SK-N-SH treated with all-trans-retinoic acid at 6 μM for 48 hours (cell line): ENCODE results near the gene ANKS1A.

Experiments used
- ATAC-seq: fragments of 200-7000 bp; cut with Tn5 transposase; 3 replicates; pipeline ENCODE4 v1.9.1; 2020; ENCODE audit warnings: mild to moderate bottlenecking, moderate library complexity
- BACH2 ChIP-seq: fragments of 250-450 bp; sonication (Bioruptor Pico); IDR thresholded peaks from 2 replicates; pipeline ENCODE4 v1.9.0; 2021; ENCODE audit warnings: mild to moderate bottlenecking, borderline replicate concordance
- CSDC2 ChIP-seq: fragments of 250-450 bp; sonication (Bioruptor Pico); IDR thresholded peaks from 2 replicates; pipeline ENCODE4 v1.5.0; 2020; ENCODE audit warnings: mild to moderate bottlenecking, moderate library complexity
- ESRRG ChIP-seq: fragments of 250-450 bp; sonication (Bioruptor Pico); IDR thresholded peaks from 2 replicates; pipeline ENCODE4 v1.6.1; 2021; ENCODE audit warnings: mild to moderate bottlenecking
- GLIS3 ChIP-seq: fragments of 250-450 bp; sonication (Bioruptor Pico); IDR thresholded peaks from 2 replicates; pipeline ENCODE4 v1.5.0; 2020; ENCODE audit warnings: mild to moderate bottlenecking, moderate library complexity
- ISL1 ChIP-seq: fragments of 250-450 bp; sonication (Bioruptor Pico); IDR thresholded peaks from 2 replicates; pipeline ENCODE4 v2.1.2; 2022; ENCODE audit warnings: mild to moderate bottlenecking, moderate library complexity
- OSR1 ChIP-seq: fragments of 250-450 bp; sonication (Bioruptor Pico); IDR thresholded peaks from 2 replicates; pipeline ENCODE4 v1.8.0; 2022; ENCODE audit warnings: moderate library complexity, mild to moderate bottlenecking, inconsistent platforms
- PPARA ChIP-seq: fragments of 250-450 bp; sonication (Bioruptor Pico); IDR thresholded peaks from 2 replicates; pipeline ENCODE4 v1.5.0; 2020; ENCODE audit warnings: mild to moderate bottlenecking, borderline replicate concordance
- RARB ChIP-seq: fragments of 250-450 bp; sonication (Bioruptor Pico); IDR thresholded peaks from 2 replicates; pipeline ENCODE4 v1.8.0; 2021; ENCODE audit warnings: mild to moderate bottlenecking, moderate library complexity
- SNAI2 ChIP-seq: fragments of 250-450 bp; sonication (Bioruptor Pico); IDR thresholded peaks from 2 replicates; pipeline ENCODE4 v1.5.0; 2020; ENCODE audit warnings: mild to moderate bottlenecking, moderate library complexity
- TCF4 ChIP-seq: fragments of 250-450 bp; sonication (Bioruptor Pico); IDR thresholded peaks from 2 replicates; pipeline ENCODE4 v1.8.0; 2021; ENCODE audit warnings: mild to moderate bottlenecking, moderate library complexity, borderline replicate concordance
- TOX ChIP-seq: fragments of 250-450 bp; sonication (Bioruptor Pico); IDR thresholded peaks from 2 replicates; pipeline ENCODE4 v1.8.0; 2021; ENCODE audit warnings: mild to moderate bottlenecking, moderate library complexity, borderline replicate concordance
- ZC3H10 ChIP-seq: fragments of 250-450 bp; sonication (Bioruptor Pico); IDR thresholded peaks from 2 replicates; pipeline ENCODE4 v1.5.1; 2021; ENCODE audit warnings: mild to moderate bottlenecking, moderate library complexity
- ZFP3 ChIP-seq: fragments of 250-450 bp; sonication (Bioruptor Pico); IDR thresholded peaks from 2 replicates; pipeline ENCODE4 v1.5.0; 2020; ENCODE audit warnings: mild to moderate bottlenecking, moderate library complexity
- ZFP30 ChIP-seq: fragments of 450-650 bp; formaldehyde crosslinking; IDR thresholded peaks from 2 replicates; pipeline ENCODE4 v1.5.0; 2022; ENCODE audit warnings: mild to moderate bottlenecking, moderate library complexity
- ZNF565 ChIP-seq: fragments of 450-650 bp; formaldehyde crosslinking; conservative IDR thresholded peaks from 2 replicates; pipeline ENCODE4 v1.5.0; 2020; ENCODE audit warnings: low read depth, mild to moderate bottlenecking, moderate library complexity
- ZNF70 ChIP-seq: fragments of 450-650 bp; formaldehyde crosslinking; IDR thresholded peaks from 2 replicates; pipeline ENCODE4 v1.5.0; 2020; ENCODE audit warnings: mild to moderate bottlenecking, moderate library complexity
- ZNF8 ChIP-seq: fragments of 450-650 bp; formaldehyde crosslinking; IDR thresholded peaks from 2 replicates; pipeline ENCODE4 v1.5.0; 2020; ENCODE audit warnings: mild to moderate bottlenecking, moderate library complexity
- TF ChIP-seq, protein P1 (sequence below): fragments of 250-450 bp; sonication (Bioruptor Pico); IDR thresholded peaks from 2 replicates; pipeline ENCODE4 v1.5.1; 2020; ENCODE audit warnings: low read depth, mild to moderate bottlenecking, moderate library complexity
- TF ChIP-seq, protein P2 (sequence below): fragments of 250-450 bp; sonication (Bioruptor Pico); IDR thresholded peaks from 2 replicates; pipeline ENCODE4 v1.8.0; 2020; ENCODE audit warnings: mild to moderate bottlenecking, moderate library complexity, borderline replicate concordance
- TF ChIP-seq, protein P3 (sequence below): fragments of 250-450 bp; sonication (Bioruptor Pico); IDR thresholded peaks from 2 replicates; pipeline ENCODE4 v1.8.0; 2021; ENCODE audit warnings: low read depth, mild to moderate bottlenecking, moderate library complexity, borderline replicate concordance
- TF ChIP-seq, protein P4 (sequence below): fragments of 250-450 bp; sonication (Bioruptor Pico); IDR thresholded peaks from 2 replicates; pipeline ENCODE4 v1.5.0; 2020; ENCODE audit warnings: mild to moderate bottlenecking, moderate library complexity

ANKS1A gene

DNA sequence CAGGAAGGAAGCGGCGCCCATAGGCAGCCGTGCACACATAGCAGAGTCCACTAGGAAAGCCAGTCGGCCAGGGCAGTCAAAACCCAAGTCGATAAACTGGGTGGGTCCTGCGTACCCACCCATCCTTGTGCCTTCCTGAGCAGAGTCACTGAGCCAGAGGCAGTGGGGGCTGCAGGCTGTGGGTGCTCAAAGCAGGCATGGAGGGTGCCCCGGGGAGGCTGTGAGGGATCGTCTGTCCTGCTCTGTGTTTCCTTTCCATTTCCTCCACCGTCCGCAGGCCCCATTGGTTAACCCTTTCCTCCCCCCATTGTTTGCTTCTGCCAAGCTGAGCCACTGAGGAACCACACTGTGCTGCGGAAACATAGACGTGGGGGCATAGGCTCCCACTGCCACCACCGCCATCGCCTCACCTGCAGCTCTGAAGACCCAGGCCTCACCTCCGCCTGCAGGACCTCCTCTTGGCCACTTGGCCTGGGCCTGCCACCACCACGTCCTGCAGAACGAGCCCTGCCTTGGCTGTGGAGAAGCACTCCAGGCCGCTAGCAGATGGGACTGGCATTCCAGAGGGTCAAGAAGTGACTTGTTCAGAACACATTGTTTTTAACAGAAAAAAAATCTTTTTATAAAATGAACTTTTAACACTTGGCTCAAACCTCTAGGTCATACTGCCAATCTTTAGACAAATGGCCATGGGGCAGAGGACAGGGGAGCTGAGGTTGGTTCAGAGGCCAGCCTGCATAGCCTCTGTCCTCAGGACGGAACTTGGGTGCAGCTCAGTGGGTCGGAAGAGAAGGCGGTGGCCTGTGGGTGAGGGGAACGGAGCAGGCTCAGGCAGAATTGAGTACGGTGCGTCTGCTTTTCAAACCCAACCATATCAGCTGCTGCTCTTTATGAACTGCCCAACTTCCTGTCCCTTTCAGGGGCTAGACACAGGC lies 199.5 kb downstream of the ANKS1A start (continued):
- TF ChIP-seq, protein P1, sequence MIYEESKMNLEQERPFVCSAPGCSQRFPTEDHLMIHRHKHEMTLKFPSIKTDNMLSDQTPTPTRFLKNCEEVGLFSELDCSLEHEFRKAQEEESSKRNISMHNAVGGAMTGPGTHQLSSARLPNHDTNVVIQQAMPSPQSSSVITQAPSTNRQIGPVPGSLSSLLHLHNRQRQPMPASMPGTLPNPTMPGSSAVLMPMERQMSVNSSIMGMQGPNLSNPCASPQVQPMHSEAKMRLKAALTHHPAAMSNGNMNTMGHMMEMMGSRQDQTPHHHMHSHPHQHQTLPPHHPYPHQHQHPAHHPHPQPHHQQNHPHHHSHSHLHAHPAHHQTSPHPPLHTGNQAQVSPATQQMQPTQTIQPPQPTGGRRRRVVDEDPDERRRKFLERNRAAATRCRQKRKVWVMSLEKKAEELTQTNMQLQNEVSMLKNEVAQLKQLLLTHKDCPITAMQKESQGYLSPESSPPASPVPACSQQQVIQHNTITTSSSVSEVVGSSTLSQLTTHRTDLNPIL (CRISPR knock-in tag): no peak
- TF ChIP-seq ZC3H10 (CRISPR knock-in tag) (no peak), RARB (CRISPR knock-in tag) (no peak), ZNF70 (CRISPR knock-in tag) (no peak)
- TF ChIP-seq, protein P2, sequence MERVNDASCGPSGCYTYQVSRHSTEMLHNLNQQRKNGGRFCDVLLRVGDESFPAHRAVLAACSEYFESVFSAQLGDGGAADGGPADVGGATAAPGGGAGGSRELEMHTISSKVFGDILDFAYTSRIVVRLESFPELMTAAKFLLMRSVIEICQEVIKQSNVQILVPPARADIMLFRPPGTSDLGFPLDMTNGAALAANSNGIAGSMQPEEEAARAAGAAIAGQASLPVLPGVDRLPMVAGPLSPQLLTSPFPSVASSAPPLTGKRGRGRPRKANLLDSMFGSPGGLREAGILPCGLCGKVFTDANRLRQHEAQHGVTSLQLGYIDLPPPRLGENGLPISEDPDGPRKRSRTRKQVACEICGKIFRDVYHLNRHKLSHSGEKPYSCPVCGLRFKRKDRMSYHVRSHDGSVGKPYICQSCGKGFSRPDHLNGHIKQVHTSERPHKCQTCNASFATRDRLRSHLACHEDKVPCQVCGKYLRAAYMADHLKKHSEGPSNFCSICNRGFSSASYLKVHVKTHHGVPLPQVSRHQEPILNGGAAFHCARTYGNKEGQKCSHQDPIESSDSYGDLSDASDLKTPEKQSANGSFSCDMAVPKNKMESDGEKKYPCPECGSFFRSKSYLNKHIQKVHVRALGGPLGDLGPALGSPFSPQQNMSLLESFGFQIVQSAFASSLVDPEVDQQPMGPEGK (CRISPR knock-in tag): no peak

DNA sequence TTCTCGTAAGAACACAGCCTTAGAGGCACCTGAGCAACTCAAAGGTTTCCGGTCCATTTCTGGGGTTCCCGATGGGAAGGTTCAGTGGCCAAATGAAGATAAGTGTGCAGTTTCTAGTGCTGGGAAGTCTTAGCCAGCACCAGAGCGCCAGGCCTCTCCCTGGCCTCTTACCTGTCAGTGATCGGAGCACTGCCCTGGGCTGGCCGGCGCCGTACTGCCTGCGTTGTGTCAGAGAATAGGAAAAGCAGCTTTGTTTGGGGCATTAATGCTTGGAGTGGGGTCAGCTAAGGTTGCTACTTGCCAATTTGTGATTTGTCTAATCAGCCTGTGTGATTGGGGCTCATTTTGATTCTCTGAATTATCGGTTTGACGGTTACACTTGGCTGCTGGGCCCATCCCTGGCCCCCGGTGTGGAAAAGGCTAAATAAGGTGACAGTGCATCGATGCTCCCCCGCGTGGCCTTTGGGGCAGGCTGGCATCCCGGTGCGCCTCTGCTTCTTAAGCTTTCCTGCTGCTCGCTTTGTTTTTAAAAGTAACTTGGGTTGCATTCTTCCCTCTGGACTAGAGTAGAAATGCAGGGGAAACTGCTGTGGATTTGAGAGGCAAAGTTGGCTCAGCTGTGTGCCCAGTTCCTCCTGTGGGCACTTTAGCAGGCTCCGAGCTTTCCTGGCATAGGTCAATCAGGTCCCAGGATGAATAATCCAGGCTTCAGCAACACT lies 200.3 kb downstream of the ANKS1A start:
- TF ChIP-seq PPARA: no peak
- no peak for TF ChIP-seq ZFP3 (CRISPR knock-in tag)
- no peak for TF ChIP-seq CSDC2 (CRISPR knock-in tag)
- TF ChIP-seq, protein P1 (CRISPR knock-in tag): no peak
- TF ChIP-seq RARB (CRISPR knock-in tag): no peak
- no peak for TF ChIP-seq ZFP30 (CRISPR knock-in tag)
- TF ChIP-seq ZNF8 (CRISPR knock-in tag): no peak
- TF ChIP-seq ZNF70 (CRISPR knock-in tag): no peak
- TF ChIP-seq, protein P3, sequence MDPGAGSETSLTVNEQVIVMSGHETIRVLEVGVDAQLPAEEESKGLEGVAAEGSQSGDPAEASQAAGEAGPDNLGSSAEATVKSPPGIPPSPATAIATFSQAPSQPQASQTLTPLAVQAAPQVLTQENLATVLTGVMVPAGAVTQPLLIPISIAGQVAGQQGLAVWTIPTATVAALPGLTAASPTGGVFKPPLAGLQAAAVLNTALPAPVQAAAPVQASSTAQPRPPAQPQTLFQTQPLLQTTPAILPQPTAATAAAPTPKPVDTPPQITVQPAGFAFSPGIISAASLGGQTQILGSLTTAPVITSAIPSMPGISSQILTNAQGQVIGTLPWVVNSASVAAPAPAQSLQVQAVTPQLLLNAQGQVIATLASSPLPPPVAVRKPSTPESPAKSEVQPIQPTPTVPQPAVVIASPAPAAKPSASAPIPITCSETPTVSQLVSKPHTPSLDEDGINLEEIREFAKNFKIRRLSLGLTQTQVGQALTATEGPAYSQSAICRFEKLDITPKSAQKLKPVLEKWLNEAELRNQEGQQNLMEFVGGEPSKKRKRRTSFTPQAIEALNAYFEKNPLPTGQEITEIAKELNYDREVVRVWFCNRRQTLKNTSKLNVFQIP: no peak
- no peak for ATAC-seq

DNA sequence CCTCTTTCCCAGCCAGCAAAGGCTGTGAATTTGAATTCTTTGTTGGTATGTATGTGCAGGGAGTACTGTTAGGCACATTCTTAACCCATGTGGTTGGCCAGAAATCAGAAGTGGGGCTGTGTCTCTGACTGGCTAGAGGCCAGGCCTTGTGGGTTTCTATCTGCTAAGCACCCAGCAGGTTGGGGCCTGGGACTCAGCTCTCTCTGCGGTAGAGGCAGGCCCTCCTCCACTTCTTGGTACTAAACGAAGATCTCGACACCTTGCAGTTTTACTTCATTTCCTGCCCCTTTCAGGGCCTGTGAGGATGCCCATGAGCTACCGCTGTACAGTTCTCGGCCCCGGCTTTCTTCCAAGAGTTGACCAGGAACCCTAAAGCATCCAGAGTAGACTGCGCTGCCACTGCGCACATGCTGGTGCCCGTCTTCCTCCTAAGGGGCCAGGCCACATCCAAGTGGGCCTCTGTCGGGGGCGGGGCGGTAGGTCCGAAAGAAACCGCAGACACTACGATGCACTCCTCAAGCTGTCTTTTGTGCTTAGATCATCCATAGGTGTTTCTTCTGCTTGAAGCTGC lies 201.0 kb downstream of the ANKS1A start:
- ATAC-seq: peak; percentile 73
- no peak for TF ChIP-seq ZC3H10 (CRISPR knock-in tag)
- TF ChIP-seq ZNF70 (CRISPR knock-in tag): no peak
- TF ChIP-seq RARB (CRISPR knock-in tag): no peak
- TF ChIP-seq ESRRG (CRISPR knock-in tag): no peak
- TF ChIP-seq, protein P4, sequence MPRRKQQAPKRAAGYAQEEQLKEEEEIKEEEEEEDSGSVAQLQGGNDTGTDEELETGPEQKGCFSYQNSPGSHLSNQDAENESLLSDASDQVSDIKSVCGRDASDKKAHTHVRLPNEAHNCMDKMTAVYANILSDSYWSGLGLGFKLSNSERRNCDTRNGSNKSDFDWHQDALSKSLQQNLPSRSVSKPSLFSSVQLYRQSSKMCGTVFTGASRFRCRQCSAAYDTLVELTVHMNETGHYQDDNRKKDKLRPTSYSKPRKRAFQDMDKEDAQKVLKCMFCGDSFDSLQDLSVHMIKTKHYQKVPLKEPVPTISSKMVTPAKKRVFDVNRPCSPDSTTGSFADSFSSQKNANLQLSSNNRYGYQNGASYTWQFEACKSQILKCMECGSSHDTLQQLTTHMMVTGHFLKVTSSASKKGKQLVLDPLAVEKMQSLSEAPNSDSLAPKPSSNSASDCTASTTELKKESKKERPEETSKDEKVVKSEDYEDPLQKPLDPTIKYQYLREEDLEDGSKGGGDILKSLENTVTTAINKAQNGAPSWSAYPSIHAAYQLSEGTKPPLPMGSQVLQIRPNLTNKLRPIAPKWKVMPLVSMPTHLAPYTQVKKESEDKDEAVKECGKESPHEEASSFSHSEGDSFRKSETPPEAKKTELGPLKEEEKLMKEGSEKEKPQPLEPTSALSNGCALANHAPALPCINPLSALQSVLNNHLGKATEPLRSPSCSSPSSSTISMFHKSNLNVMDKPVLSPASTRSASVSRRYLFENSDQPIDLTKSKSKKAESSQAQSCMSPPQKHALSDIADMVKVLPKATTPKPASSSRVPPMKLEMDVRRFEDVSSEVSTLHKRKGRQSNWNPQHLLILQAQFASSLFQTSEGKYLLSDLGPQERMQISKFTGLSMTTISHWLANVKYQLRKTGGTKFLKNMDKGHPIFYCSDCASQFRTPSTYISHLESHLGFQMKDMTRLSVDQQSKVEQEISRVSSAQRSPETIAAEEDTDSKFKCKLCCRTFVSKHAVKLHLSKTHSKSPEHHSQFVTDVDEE (CRISPR knock-in tag): no peak
- TF ChIP-seq ZFP30 (CRISPR knock-in tag): no peak
- TF ChIP-seq BACH2: no peak
- no peak for TF ChIP-seq SNAI2 (CRISPR knock-in tag)
- TF ChIP-seq GLIS3: no peak
- no peak for TF ChIP-seq OSR1 (CRISPR knock-in tag)
- TF ChIP-seq, protein P2 (CRISPR knock-in tag): no peak
- no peak for TF ChIP-seq ISL1 (CRISPR knock-in tag)
- TF ChIP-seq CSDC2 (CRISPR knock-in tag): no peak
- TF ChIP-seq, protein P3: no peak
- TF ChIP-seq ZNF8 (CRISPR knock-in tag): no peak
- no peak for TF ChIP-seq ZFP3 (CRISPR knock-in tag)
- no peak for TF ChIP-seq ZNF565 (CRISPR knock-in tag)
- TF ChIP-seq TCF4 (CRISPR knock-in tag): no peak
- TF ChIP-seq TOX (CRISPR knock-in tag): no peak
